Ishikawa (cell line): ENCODE results near the gene VIPR1.

Source experiments
- CEBPB ChIP-seq: IDR thresholded peaks from 2 replicates; pipeline ENCODE4 v1.6.1; 2012
- CREB1 ChIP-seq: IDR thresholded peaks from 2 replicates; pipeline ENCODE4 v1.6.1; 2012; ENCODE audit warnings: low read depth
- EGR1 ChIP-seq: IDR thresholded peaks from 2 replicates; pipeline ENCODE4 v1.6.1; 2012
- EP300 ChIP-seq: IDR thresholded peaks from 2 replicates; pipeline ENCODE4 v1.6.1; 2012; ENCODE audit warnings: borderline replicate concordance
- FOXM1 ChIP-seq: IDR thresholded peaks from 2 replicates; pipeline ENCODE4 v1.6.1; 2012; ENCODE audit warnings: low read depth, borderline replicate concordance
- MAX ChIP-seq: IDR thresholded peaks from 2 replicates; pipeline ENCODE4 v1.6.1; 2012
- NFIC ChIP-seq: IDR thresholded peaks from 2 replicates; pipeline ENCODE4 v1.6.1; 2012
- RAD21 ChIP-seq: IDR thresholded peaks from 2 replicates; pipeline ENCODE4 v1.6.1; 2012; ENCODE audit warnings: low read depth
- TAF1 ChIP-seq: IDR thresholded peaks from 2 replicates; pipeline ENCODE4 v1.6.1; 2012; ENCODE audit warnings: low read depth, mild to moderate bottlenecking
- TCF12 ChIP-seq: IDR thresholded peaks from 2 replicates; pipeline ENCODE4 v1.6.1; 2012; ENCODE audit warnings: low read depth
- TEAD4 ChIP-seq: IDR thresholded peaks from 2 replicates; pipeline ENCODE4 v1.6.1; 2012
- YY1 ChIP-seq: IDR thresholded peaks from 2 replicates; pipeline ENCODE4 v1.6.1; 2012; ENCODE audit warnings: low read depth
- ZBTB7A ChIP-seq: IDR thresholded peaks from 2 replicates; pipeline ENCODE4 v1.6.1; 2012; ENCODE audit warnings: low read depth
- TF ChIP-seq, protein P1 (sequence below): IDR thresholded peaks from 2 replicates; pipeline ENCODE4 v1.6.1; 2012; ENCODE audit warnings: low read depth, mild to moderate bottlenecking
- TF ChIP-seq, protein P2 (sequence below): IDR thresholded peaks from 2 replicates; pipeline ENCODE4 v1.6.1; 2012

VIPR1 gene

DNA sequence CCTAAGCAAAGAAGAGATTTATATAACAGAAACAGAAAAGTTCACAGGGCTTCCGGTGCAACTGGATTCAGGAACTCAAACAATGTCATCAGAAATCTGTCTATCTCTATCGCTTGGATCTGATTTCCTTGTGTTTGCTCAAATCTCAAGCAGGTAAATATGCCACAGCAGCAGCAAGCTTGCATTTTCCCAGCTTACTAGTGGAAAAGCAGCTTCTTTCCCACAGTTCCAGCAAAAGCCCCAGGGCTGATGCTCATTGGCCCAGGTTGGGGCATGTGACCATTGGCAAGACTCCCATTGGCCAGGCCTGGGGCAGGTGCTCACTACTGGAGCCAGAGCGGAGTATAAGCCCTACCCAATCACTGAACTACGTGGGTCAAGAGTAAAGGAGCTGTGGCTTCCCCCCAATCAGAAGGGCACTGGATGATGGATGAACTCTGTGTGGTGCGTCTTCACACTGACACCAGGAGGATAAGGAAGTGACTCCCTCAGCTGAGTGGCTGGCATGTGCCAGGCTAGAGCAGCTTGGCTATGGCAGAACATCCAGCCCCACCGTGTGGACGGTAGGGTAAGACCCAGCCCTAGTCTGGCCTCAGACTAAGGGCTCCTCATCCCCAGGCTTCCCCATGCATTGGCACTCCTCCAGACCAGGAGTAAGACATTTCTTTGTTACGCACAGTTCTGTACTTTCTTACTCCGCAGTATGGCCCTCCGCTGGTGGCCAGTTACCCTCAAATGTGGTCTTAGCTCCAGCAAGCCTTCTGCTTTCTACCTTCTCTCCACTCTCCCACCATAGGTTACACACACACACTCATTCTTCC lies 13.1 kb upstream of the VIPR1 start:
- TF ChIP-seq, protein P1, sequence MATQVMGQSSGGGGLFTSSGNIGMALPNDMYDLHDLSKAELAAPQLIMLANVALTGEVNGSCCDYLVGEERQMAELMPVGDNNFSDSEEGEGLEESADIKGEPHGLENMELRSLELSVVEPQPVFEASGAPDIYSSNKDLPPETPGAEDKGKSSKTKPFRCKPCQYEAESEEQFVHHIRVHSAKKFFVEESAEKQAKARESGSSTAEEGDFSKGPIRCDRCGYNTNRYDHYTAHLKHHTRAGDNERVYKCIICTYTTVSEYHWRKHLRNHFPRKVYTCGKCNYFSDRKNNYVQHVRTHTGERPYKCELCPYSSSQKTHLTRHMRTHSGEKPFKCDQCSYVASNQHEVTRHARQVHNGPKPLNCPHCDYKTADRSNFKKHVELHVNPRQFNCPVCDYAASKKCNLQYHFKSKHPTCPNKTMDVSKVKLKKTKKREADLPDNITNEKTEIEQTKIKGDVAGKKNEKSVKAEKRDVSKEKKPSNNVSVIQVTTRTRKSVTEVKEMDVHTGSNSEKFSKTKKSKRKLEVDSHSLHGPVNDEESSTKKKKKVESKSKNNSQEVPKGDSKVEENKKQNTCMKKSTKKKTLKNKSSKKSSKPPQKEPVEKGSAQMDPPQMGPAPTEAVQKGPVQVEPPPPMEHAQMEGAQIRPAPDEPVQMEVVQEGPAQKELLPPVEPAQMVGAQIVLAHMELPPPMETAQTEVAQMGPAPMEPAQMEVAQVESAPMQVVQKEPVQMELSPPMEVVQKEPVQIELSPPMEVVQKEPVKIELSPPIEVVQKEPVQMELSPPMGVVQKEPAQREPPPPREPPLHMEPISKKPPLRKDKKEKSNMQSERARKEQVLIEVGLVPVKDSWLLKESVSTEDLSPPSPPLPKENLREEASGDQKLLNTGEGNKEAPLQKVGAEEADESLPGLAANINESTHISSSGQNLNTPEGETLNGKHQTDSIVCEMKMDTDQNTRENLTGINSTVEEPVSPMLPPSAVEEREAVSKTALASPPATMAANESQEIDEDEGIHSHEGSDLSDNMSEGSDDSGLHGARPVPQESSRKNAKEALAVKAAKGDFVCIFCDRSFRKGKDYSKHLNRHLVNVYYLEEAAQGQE, result no peak
- TF ChIP-seq, protein P2, sequence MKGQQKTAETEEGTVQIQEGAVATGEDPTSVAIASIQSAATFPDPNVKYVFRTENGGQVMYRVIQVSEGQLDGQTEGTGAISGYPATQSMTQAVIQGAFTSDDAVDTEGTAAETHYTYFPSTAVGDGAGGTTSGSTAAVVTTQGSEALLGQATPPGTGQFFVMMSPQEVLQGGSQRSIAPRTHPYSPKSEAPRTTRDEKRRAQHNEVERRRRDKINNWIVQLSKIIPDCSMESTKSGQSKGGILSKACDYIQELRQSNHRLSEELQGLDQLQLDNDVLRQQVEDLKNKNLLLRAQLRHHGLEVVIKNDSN, result peak; percentile 87
- no peak for TF ChIP-seq FOXM1
- no peak for TF ChIP-seq RAD21
- no peak for TF ChIP-seq TAF1

GRCh38 chr3:42489937-42490227 lies 12.6 kb upstream of the VIPR1 start:
- no peak for TF ChIP-seq RAD21
- no peak for TF ChIP-seq TAF1
- no peak for TF ChIP-seq TCF12
- no peak for TF ChIP-seq CREB1
- TF ChIP-seq MAX, result no peak
- TF ChIP-seq YY1, result no peak
- TF ChIP-seq, protein P2, result no peak
- no peak for TF ChIP-seq TEAD4
- TF ChIP-seq CEBPB, result no peak
- no peak for TF ChIP-seq ZBTB7A
- TF ChIP-seq EGR1, result no peak
- TF ChIP-seq FOXM1, result no peak

- peak; percentile 46; the same call in 1 of the 2 replicates for TF ChIP-seq CEBPB
- TF ChIP-seq TEAD4, result peak; percentile 81
- TF ChIP-seq TAF1, result no peak
- peak; percentile 97 for TF ChIP-seq NFIC
- TF ChIP-seq EP300, result peak; percentile 82
- TF ChIP-seq TCF12, result peak; percentile 92
- peak; percentile 64 for TF ChIP-seq MAX
- TF ChIP-seq, protein P2, result no peak
- TF ChIP-seq, protein P1, result no peak
- TF ChIP-seq FOXM1, result peak; percentile 33; the same call in 1 of the 2 replicates
- no peak for TF ChIP-seq EGR1
- TF ChIP-seq CREB1, result no peak
- TF ChIP-seq RAD21, result peak; percentile 24; the same call in 1 of the 2 replicates
- TF ChIP-seq ZBTB7A, result peak; percentile 46; the same call in 1 of the 2 replicates
- TF ChIP-seq YY1, result 0 out of 2 replicates have a peak, but pooled peaks have one; percentile 30
These were observed 12.2 kb upstream of the VIPR1 start for GRCh38 chr3:42490243-42490642.

DNA sequence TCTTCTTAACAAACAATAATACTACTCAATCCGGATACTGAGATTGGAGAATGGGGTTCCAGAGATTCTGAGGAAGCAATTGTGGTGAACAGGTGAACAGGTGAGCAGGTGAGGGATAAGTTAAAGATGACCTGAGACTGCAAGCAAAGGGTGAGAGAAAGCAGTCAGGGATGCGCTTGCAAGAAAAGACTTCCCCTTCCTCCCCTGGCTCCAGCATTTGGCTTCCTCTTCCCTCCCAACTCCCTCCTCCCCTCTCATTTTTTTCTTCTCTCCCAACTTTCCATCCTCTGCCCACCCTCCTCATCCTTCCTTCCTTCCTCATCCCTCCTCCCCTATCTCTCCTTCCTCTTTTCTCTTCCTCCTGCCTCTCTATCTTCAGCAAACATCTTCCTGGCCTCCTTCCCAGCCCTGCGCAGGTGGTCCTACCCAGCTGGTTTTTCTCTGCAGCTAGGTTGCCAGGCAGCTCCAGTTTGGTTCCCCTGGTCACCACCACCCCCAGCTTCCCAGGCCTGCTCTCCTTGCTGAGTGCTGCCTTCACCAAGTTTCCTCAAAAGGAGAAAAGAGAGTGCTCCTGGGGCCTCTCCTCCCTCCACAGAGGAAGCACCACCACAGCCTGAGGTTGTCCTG lies 10.4 kb upstream of the VIPR1 start:
- TF ChIP-seq TCF12 (no peak), EGR1 (no peak), TAF1 (no peak), CREB1 (no peak), TEAD4 (no peak), FOXM1 (no peak)
- TF ChIP-seq, protein P2, result no peak

DNA sequence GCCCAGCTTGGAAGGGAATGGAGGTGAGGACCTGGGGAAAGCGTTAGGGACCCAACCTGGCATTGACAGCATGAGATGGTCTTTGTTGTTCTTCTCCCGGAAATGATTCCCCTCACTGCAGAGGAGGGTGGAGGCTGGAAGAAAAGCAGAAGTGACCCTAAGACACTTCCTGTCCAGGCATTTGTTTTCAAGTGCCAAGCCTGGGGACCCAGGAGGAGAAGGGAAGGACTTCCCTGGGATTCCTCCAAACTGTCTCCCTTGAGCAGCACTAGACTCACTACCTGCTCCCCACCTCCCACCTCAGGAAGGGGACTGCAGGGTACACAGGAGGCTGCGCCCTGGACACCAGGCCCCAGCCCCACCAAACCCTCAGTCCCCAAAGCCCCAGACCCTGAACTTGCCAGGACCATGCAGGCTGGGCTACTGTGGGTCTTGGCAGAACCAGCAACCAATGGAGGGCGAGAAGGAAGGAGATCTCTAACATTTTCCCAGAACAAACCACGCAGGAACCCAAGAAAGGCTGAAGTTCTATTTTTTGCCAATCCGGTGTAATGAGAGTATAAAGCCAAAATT lies 9.8 kb upstream of the VIPR1 start:
- no peak for TF ChIP-seq MAX
- TF ChIP-seq NFIC, result no peak
- TF ChIP-seq EP300, result no peak
- TF ChIP-seq, protein P1, result no peak
- no peak for TF ChIP-seq TAF1
- no peak for TF ChIP-seq ZBTB7A
- no peak for TF ChIP-seq TEAD4
- TF ChIP-seq, protein P2, result no peak
- no peak for TF ChIP-seq FOXM1
- no peak for TF ChIP-seq YY1
- no peak for TF ChIP-seq EGR1
- no peak for TF ChIP-seq RAD21
- TF ChIP-seq CEBPB, result no peak
- no peak for TF ChIP-seq TCF12
